BLaER1 (cell line): ENCODE results near the gene PIK3R3.
"Not testable (repeated sequence)": the region's sequence is repeated elsewhere in the genome, so short reads cannot be mapped to it uniquely, and the experiment has no call there.

ENCODE experiments used
- H3K27ac ChIP-seq: shearing (Covaris generic); formaldehyde crosslinking; 2 replicates; pipeline ENCODE4 v1.8.1; 2022
- H3K27me3 ChIP-seq: shearing (Covaris generic); formaldehyde crosslinking; 2 replicates; pipeline ENCODE4 v1.8.1; 2022
- H3K36me3 ChIP-seq: shearing (Covaris generic); formaldehyde crosslinking; 2 replicates; pipeline ENCODE4 v1.8.1; 2022
- H3K4me1 ChIP-seq: shearing (Covaris generic); formaldehyde crosslinking; 2 replicates; pipeline ENCODE4 v1.8.1; 2022
- H3K4me2 ChIP-seq: shearing (Covaris generic); formaldehyde crosslinking; 2 replicates; pipeline ENCODE4 v1.8.1; 2022
- H3K4me3 ChIP-seq: shearing (Covaris generic); formaldehyde crosslinking; 2 replicates; pipeline ENCODE4 v1.8.1; 2022
- H3K9ac ChIP-seq: shearing (Covaris generic); formaldehyde crosslinking; 2 replicates; pipeline ENCODE4 v1.8.1; 2022
- H3K9me3 ChIP-seq: shearing (Covaris generic); formaldehyde crosslinking; 2 replicates; pipeline ENCODE4 v1.8.1; 2022
- H4K20me1 ChIP-seq: shearing (Covaris generic); formaldehyde crosslinking; 2 replicates; pipeline ENCODE4 v1.8.1; 2022
- Cebpa-rat ChIP-seq: shearing (Covaris generic); IDR thresholded peaks from 2 replicates; pipeline ENCODE4 v1.8.1; 2022

The PIK3R3 gene

GRCh38 chr1:46057781-46058180, 74.6 kb downstream of the PIK3R3 start:
- Histone ChIP-seq H3K4me3 (no peak overlapping the region), H3K36me3 (peaks cover 100% of the 10 kb centered on the region), H3K9me3 (peaks cover 23% of the 10 kb centered on the region), H3K9ac (no peak overlapping the region), H3K4me2 (no peak overlapping the region), H4K20me1 (peaks cover 5% of the 10 kb centered on the region; the same call in 1 of the 2 replicates), H3K27ac (no peak overlapping the region), H3K4me1 (peaks cover 7% of the 10 kb centered on the region), H3K27me3 (no peaks in the 10 kb centered on the region)
- no peak for TF ChIP-seq Cebpa-rat

- not testable (repeated sequence) for H3K27ac ChIP-seq, H3K4me1 ChIP-seq
- H3K36me3 ChIP-seq = peaks cover 98% of the 10 kb centered on the region
Measured at GRCh38 chr1:46057215-46057614, 75.2 kb downstream of the PIK3R3 start.

GRCh38 chr1:46056325-46056724, 76.1 kb downstream of the PIK3R3 start:
- H3K4me3 ChIP-seq = no peak overlapping the region
- no peaks in the 10 kb centered on the region for H3K4me1 ChIP-seq
- no peak overlapping the region for H3K27ac ChIP-seq
- no peak overlapping the region for H3K9ac ChIP-seq
- no peaks in the 10 kb centered on the region for H3K27me3 ChIP-seq
- peaks cover 5% of the 10 kb centered on the region; the same call in 1 of the 2 replicates for H4K20me1 ChIP-seq
- no peak for TF ChIP-seq Cebpa-rat
- H3K9me3 ChIP-seq = peaks cover 23% of the 10 kb centered on the region
- peaks cover 97% of the 10 kb centered on the region for H3K36me3 ChIP-seq
- no peak overlapping the region for H3K4me2 ChIP-seq

More at GRCh38 chr1:46057215-46057614, 75.2 kb downstream of the PIK3R3 start:
- H3K27me3 ChIP-seq, H4K20me1 ChIP-seq, H3K9ac ChIP-seq, H3K4me2 ChIP-seq, H3K4me3 ChIP-seq: not testable (repeated sequence)
- peaks cover 23% of the 10 kb centered on the region for H3K9me3 ChIP-seq

GRCh38 chr1:46053734-46054133, 78.7 kb downstream of the PIK3R3 start:
- Histone ChIP-seq H3K9me3 (peaks cover 2% of the 10 kb centered on the region; the same call in 1 of the 2 replicates), H3K9ac (no peak overlapping the region), H3K27me3 (no peaks in the 10 kb centered on the region), H4K20me1 (peaks cover 5% of the 10 kb centered on the region; the same call in 1 of the 2 replicates), H3K27ac (no peak overlapping the region), H3K4me3 (no peak overlapping the region), H3K4me1 (no peaks in the 10 kb centered on the region), H3K4me2 (no peak overlapping the region), H3K36me3 (peaks cover 97% of the 10 kb centered on the region)
- TF ChIP-seq Cebpa-rat = no peak

GRCh38 chr1:46044116-46044515, 88.3 kb downstream of the PIK3R3 start:
- Histone ChIP-seq H4K20me1 (peaks cover 11% of the 10 kb centered on the region; the same call in 1 of the 2 replicates), H3K27ac (peak overlapping the region; percentile 40; the same call in 1 of the 2 replicates), H3K9ac (no peak overlapping the region), H3K9me3 (no peaks in the 10 kb centered on the region), H3K27me3 (no peaks in the 10 kb centered on the region), H3K4me2 (peak overlapping the region; percentile 65), H3K4me1 (peaks cover 36% of the 10 kb centered on the region), H3K36me3 (peaks cover 96% of the 10 kb centered on the region), H3K4me3 (no peak overlapping the region)
- no peak for TF ChIP-seq Cebpa-rat

GRCh38 chr1:46043458-46044017, 88.9 kb downstream of the PIK3R3 start:
- no peak overlapping the region for H3K4me3 ChIP-seq
- no peak overlapping the region; the same call in 1 of the 2 replicates for H3K9ac ChIP-seq
- H3K4me1 ChIP-seq = peaks cover 36% of the 10 kb centered on the region
- no peak for TF ChIP-seq Cebpa-rat
- no peaks in the 10 kb centered on the region for H3K9me3 ChIP-seq
- H3K27ac ChIP-seq = peak overlapping the region; percentile 40
- peaks cover 12% of the 10 kb centered on the region; the same call in 1 of the 2 replicates for H4K20me1 ChIP-seq
- peak overlapping the region; percentile 65 for H3K4me2 ChIP-seq
- peaks cover 96% of the 10 kb centered on the region for H3K36me3 ChIP-seq
- H3K27me3 ChIP-seq = no peaks in the 10 kb centered on the region

GRCh38 chr1:46041974-46042373, 90.5 kb downstream of the PIK3R3 start:
- no peak overlapping the region for H3K27ac ChIP-seq

GRCh38 chr1:46041551-46041950, 90.9 kb downstream of the PIK3R3 start:
- Histone ChIP-seq H3K9ac (no peak overlapping the region), H3K36me3 (peaks cover 92% of the 10 kb centered on the region), H3K4me1 (peaks cover 36% of the 10 kb centered on the region), H4K20me1 (peaks cover 26% of the 10 kb centered on the region; the same call in 1 of the 2 replicates), H3K27ac (no peak overlapping the region), H3K9me3 (no peaks in the 10 kb centered on the region), H3K4me2 (no peak overlapping the region), H3K27me3 (no peaks in the 10 kb centered on the region), H3K4me3 (no peak overlapping the region)
- no peak for TF ChIP-seq Cebpa-rat

More at GRCh38 chr1:46041974-46042373, 90.5 kb downstream of the PIK3R3 start:
- Histone ChIP-seq H3K9ac (no peak overlapping the region), H4K20me1 (peaks cover 26% of the 10 kb centered on the region; the same call in 1 of the 2 replicates), H3K4me3 (no peak overlapping the region), H3K4me1 (peaks cover 36% of the 10 kb centered on the region), H3K9me3 (no peaks in the 10 kb centered on the region), H3K27me3 (no peaks in the 10 kb centered on the region), H3K4me2 (peak overlapping the region; percentile 65; the same call in 1 of the 2 replicates), H3K36me3 (peaks cover 92% of the 10 kb centered on the region)
- no peak for TF ChIP-seq Cebpa-rat

GRCh38 chr1:46039571-46040052, 92.8 kb downstream of the PIK3R3 start:
- no peak for TF ChIP-seq Cebpa-rat
- Histone ChIP-seq H3K27me3 (no peaks in the 10 kb centered on the region), H3K4me2 (no peak overlapping the region), H3K4me1 (peaks cover 31% of the 10 kb centered on the region), H3K4me3 (no peak overlapping the region), H4K20me1 (peaks cover 32% of the 10 kb centered on the region; the same call in 1 of the 2 replicates), H3K9me3 (no peaks in the 10 kb centered on the region), H3K9ac (no peak overlapping the region), H3K27ac (no peak overlapping the region), H3K36me3 (peaks cover 94% of the 10 kb centered on the region)

- H3K27ac ChIP-seq = no peak overlapping the region
- no peaks in the 10 kb centered on the region for H3K9me3 ChIP-seq
- peaks cover 23% of the 10 kb centered on the region; the same call in 1 of the 2 replicates for H4K20me1 ChIP-seq
- H3K36me3 ChIP-seq = peaks cover 96% of the 10 kb centered on the region
- no peak overlapping the region for H3K4me3 ChIP-seq
- H3K27me3 ChIP-seq = no peaks in the 10 kb centered on the region
- H3K4me1 ChIP-seq = peaks cover 6% of the 10 kb centered on the region
- H3K4me2 ChIP-seq = no peak overlapping the region
- no peak for TF ChIP-seq Cebpa-rat
- peak overlapping the region; percentile 43; the same call in 1 of the 2 replicates for H3K9ac ChIP-seq
Measured at GRCh38 chr1:46036894-46037839, 95.3 kb downstream of the PIK3R3 start.
